IPS DF 19.7 (cell line): ENCODE results near the gene MPZL1.
"Not testable (repeated sequence)": the region's sequence is repeated elsewhere in the genome, so short reads cannot be mapped to it uniquely, and the experiment has no call there.

Experiments
- DNase-seq: peaks from one replicate; pipeline ENCODE4 v3.0.0-alpha.2; 2013; ENCODE audit warnings: low read depth, low spot score

Gene MPZL1

DNA sequence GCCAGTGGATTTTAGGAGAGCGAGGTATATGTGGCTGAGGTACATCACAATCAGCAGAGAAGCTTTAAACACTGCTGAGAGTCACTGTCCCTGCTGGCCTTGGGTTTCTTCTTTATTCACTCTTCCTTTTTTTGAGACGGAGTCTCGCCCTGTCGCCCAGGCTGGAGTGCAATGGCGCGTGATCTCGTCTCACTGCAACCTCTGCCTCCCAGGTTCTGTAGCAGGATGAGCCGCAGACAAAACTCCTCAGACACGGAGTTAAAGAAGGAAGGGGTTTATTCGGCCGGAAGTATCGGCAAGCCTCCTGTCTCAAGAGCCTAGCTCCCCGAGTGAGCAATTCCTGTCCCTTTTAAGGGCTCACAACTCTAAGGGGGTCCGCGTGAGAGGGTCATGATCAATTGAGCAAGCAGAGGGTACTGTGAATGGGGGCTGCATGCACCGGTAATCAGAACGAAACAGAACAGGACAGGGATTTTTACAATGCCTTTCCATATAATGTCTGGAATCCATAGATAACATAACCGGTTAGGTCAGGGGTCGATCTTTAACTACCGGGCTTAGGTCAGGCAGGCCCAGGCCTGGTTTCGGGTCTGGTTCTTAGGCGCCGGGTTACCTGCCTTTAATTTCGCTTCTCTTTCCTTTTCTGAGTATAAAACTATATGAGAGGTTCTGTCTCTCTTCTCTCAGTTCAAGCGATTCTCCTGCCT, 1.9 kb upstream of the MPZL1 start:
- DNase-seq = not testable (repeated sequence)

DNA sequence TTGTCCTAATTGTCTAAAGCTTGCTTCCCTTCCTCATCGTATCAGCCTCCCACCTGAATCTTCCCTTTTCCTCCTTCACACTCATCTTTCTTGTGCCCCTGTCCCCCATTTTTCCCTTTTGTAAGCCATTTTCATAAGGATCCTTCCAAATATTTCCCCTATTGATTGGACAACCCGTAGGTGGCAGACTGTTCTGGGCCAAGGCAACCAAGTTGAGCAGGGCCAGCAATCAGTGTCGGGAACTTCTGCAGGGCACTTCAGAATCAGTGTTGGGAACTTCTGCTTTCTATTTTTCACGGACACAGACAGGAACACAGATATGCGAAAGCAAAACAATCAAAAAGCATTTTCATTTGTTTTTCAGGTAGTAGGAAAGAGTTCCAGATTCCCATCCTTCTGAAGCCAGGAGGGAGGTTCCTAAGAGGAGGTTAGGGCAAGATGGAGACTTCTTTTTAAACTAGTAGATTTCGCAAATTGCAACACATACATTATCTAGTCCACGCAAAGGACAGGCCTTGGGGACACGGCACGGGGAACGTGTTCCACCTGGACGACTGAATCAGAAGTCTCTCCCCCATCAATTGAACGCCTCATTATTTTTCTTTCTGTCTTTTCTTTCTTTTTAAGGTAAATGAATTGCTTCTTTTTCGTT, 691 bp upstream of the MPZL1 start:
- DNase-seq = no peak

GRCh38 chr1:167722152-167722869, 529 bp downstream of the MPZL1 start:
- DNase-seq = no peak

DNA sequence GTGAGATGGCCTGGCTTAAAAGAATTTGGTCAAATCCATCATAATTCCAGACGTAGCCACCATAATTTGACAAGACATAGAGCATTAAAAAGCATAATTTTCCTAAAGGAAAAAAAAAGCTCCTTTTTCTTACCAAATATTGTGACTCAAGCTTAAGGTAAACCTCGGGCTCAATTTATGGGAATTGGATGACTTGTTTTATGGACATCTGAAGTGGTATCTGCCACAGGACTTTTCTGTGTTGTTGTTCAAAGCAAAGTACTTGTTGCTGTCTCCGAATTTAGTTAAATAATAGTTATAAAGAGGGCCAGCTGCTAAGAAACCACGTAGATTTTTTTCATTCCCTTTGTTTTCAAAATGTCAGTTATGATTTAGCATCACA, 1.1 kb downstream of the MPZL1 start:
- no peak for DNase-seq

DNA sequence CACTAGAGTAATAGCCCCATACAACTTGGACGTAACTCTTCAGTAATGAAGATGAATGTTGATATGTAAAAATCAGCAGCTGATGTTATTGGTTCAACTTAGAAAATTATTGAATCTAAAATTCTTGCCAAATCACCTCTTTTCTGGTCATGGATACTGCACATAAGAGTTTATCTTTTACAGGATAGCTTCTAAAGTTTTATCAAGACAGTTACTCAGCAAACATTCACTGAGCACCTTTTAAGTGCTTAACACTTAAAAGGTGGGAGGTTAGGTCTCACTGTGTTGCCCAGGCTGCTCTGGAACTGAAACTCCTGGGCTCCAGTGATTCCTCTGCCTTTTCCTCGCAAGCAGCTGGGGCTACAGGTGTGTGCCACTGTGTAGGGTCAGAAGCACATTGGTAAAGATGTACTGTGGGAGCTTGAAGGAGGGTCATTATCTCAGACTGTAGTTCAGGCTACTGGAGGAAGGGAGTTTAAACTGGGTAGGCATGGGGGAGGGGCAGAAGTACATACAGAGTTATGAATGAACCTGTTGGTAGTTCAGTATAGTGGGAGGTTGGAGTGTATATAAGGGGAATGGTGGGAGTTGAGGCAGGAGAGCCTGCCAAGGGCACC, 2.0 kb downstream of the MPZL1 start:
- DNase-seq = no peak

GRCh38 chr1:167726008-167726407, 4.2 kb downstream of the MPZL1 start:
- no peak for DNase-seq

GRCh38 chr1:167728818-167729410, 7.1 kb downstream of the MPZL1 start:
- DNase-seq = no peak

DNA sequence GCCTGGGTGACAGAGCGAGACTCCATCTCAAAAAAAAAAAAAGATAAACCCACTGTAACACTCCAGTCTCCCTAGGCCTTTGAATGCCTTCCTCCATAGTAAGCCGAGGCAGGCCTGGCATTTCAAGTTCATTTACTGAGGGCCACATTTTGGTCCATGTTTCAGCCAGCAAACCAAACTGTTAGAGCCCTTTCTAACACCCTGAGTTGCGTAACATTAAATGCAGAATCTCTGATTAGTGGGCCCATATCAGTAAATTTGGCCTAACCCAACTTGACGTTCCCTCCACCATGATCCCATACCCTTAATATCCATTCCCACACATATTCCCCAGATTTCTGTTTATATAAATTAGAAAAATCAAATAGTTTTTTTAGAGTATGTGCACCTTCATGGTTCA, 12.4 kb downstream of the MPZL1 start:
- DNase-seq = no peak

GRCh38 chr1:167734841-167735240, 13.1 kb downstream of the MPZL1 start:
- no peak for DNase-seq

DNA sequence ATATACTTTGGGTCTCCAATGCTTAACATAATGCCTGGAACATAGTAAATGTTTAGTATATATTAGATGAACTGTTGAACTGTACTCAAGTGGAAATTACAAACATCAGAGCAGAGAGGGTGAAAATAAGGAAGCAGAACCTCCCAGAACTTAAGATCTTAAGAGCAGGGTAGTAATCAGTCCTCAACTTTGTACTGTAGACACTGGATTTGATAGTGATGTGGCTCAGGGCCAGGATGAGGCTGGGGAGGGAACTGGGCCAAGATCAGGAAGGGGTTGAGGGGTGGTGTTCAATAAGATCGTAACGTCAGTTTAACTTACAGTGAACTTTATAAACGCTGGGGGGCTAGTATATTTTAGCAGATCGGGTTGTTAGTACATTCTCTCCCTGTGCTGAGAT, 15.4 kb downstream of the MPZL1 start:
- DNase-seq = no peak

DNA sequence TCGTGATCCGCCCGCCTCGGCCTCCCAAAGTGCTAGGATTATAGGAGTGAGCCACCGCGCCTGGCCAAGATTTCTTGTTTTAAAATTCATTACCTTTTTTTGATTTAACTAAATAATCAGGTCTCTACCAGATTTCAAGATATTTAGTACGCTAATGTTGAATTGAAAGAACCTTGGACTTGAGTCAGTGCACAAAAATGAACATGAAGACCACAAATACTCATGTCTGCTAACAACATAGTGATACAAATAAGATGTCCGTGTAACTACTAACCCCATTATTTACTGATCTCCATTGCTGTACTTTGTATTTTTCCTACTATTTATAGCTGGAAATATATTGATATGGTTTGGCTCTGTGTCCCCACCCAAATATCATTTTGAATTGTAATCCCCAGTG, 16.4 kb downstream of the MPZL1 start:
- no peak for DNase-seq

GRCh38 chr1:167739752-167740151, 18.0 kb downstream of the MPZL1 start:
- DNase-seq = no peak

DNA sequence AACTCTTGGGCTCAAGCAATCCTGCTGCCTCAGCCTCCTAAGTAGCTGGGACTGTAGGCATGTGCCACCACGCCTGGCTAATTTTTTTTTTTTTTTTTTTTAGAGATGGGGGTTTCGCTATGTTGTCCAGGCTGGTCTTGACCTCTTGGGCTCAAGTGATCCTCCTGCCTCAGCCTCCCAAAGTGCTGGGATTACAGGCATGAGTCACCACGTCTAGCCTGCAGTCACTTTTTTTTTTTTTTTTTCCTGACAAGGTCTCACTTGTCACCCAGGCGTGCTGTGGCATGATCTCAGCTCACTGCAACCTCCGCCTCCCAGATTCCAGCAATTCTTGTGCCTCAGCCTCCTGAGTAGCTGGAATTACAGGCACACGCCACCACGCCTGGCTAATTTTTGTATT, 19.3 kb downstream of the MPZL1 start:
- not testable (repeated sequence) for DNase-seq

DNA sequence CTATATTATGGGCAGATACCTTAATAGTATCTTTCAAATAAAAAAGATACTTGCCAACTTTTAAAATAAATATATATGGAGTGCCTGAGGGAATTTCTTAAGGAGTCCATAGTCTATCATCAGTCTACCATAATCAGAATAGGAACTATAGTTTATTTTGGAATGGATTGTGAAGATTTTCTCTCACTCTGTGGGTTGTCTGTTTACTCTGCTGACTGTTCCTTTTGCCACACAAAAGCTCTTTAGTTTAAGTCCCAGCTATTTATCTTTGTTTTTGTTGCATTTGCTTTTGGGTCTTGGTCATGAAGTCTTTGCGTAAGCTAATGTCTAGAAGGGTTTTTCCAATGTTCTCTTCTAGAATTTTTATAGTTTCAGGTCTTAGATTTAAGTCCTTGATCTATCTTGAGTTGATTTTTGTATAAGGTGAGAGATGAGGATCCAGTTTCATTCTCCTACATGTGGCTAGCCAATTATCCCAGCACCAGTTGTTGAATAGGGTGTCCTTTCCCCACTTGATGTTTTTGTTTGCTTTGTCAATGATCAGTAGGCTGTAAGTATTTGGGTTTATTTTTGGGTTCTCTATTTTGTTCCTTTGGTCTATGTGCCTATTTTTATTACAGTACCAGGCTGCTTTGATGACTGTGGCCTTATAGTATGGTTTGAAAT, 20.7 kb downstream of the MPZL1 start:
- DNase-seq = not testable (repeated sequence)

GRCh38 chr1:167744901-167745300, 23.1 kb downstream of the MPZL1 start:
- DNase-seq = no peak

DNA sequence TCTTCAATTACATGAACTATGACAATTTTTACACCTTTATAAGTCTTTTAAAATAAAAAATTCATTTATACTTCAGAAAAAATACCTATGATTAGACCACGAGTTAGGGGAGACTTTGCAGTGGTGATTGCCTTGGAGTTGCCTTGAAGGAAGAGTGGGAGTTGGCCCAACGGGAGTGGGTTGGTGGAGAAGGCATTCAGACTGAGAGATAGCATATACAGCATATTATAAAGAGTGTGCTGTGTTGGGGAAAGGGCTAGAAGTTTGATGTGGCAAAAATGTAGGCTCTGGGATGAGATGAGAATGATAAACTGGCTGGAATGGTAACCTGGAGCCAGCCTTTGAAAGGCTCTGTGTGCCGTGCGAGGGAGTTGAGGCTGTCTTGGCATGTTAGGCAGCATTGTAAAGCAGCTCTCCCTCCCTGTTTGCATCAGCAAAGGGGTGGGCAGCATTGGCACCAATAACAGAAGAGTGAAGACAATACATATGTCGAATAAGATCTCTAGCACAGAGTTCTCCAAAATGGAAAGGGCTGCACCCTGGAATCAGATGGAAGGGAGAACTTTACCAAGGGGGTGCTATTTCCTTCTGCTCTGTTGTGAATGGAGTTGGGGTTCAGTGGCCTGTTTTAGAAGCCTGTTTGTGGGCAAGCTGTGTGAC, 24.4 kb downstream of the MPZL1 start:
- no peak for DNase-seq

GRCh38 chr1:167746988-167747655, 25.3 kb downstream of the MPZL1 start:
- no peak for DNase-seq

DNA sequence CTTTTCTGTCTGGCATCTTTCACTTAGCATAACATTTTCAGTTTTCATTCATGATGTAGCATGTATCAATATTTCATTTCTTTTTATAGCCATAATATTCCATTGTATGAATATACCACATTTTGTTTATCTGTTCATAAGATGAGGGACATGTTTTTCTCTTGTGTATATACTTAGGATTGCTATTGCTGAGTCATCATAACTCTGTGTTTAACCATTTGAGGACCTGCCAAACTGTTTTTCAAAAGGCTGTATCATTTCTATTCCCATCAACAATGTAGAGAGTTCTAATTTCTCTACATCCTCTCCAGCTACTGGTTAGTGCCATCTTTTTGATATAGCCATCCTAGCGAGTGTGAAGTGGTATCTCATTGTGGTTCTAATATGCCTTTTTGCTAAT, 26.2 kb downstream of the MPZL1 start:
- no peak for DNase-seq

GRCh38 chr1:167748906-167749305, 27.1 kb downstream of the MPZL1 start:
- no peak for DNase-seq

- no peak for DNase-seq
These were observed 28.0 kb downstream of the MPZL1 start for GRCh38 chr1:167749741-167750140.
